ENCODE measurements around the gene ARNT2.
A peak's percentile ranks its signal among the peaks of the same experiment; 100 is the strongest.
"Not testable (repeated sequence)": the region's sequence is repeated elsewhere in the genome, so short reads cannot be mapped to it uniquely, and the experiment has no call there.

ARNT2 gene

DNA sequence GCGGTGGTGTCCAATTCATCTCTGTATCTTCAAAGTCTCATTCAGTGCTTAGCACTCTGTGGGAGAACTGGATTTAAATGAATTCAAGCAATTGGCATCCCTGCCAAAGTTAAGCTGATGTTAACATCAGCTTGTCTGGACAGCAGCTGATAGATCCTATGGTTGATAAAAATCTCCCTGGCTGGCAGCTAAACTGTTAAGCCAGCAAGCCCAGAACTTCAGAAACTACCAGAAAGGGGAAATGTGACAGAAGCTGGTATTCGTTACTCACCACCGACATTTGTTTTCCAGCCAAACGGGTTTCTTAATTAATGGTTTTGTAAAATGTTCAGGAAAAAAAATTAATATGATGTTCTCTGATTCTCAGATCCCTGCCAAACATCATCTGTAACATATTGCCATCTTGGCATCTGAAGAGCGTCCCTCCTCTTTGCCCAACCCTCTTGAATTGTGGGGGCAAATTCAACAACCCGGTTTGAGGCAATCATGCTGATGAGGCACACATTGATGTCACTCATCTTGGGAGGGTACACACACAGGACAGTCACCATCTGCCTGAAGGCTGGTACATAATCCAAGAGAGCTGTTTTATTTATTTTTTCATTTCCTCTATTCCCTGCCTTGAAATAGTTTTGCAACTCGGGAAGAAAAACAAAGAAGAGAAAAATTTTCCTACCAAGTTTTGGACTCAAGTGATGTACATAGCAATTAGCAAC, 214.7 kb downstream of the ARNT2 start:
- DNase-seq (ENCODE audit: low read depth), result peak; percentile 92

DNA sequence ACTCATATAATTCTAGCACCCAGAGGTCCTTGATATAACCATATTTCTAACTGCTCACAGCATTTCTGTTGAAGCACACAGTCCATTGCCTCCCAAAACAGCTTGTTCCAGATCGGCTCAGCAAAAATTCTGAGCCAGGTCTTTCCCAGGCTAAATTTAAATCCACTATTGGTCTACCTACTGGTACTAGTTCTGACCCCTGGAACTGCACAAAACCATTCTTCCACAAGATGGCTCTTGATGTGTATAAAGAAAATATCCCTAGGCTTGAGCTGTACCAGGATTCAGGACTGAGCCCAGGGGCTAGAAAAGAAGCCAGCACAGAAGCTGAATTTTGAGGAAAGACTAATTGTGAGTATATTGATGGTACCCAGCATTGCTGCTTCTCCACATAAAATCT, 215.5 kb downstream of the ARNT2 start:
- DNase-seq (ENCODE audit: low read depth), result peak; percentile 46

DNA sequence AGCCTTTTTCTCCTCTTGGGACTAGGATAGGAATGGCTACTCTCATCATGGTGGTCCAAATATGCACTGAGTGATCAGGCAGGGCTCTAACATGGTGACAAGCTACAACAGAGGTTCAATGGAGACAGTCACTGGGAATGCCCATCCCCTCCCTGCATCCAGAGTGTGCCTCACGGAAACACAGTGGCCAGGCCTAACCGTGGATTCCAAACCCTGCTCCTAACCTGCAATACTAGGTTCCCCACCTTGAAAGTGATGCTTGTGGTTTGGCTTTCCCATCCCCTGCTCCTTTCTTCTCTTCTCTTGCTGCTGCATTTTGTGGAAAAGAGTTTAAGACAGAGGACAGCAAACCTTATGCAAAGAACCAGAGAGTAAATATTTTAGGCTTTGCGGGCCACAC, 216.0 kb downstream of the ARNT2 start:
- no peak for DNase-seq (ENCODE audit: low read depth)

DNA sequence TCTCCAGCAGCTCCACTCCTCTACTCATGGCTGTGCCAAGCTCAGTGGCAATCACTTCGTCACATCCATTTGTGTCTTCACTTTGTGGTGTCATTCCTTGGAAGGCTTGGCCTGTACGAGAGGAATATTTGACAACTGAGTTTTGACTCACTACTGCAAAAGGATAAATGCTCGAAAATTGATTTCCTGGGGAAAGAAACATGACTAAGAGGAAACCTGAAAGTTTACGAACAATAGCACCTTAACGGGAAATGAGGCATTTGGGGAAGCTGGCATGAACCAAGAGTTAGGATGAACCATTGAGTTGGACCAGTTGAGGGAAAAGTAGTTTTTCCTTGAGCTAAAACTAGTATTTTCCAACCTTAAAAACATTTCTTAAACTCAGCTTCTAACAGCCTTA, 216.7 kb downstream of the ARNT2 start:
- peak; percentile 19 for DNase-seq (ENCODE audit: low read depth)

DNA sequence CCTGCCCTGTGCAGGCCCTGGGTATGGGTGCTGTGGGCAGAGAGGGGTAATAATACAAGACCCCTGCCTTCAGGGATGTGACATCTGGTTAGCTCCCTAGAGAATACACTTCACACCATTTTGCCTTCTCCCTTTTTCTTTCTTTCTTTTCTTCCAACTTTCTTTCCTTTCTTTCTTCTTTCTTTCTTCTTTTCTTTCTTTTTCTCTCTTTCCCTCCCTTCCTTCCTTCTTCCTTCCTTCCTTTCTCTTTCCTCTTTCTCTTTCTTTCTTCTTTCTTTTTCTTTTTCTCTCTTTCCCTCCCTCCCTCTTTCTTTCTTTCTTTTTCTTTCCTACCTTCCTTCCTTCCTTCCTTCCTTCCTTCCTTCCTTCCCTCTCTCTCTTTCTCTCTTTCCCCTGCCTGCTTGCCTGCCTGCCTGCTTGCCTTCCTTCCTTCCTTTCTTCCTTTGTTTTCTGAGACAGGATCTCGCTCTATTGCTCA, 222.5 kb downstream of the ARNT2 start:
- no peak for DNase-seq (ENCODE audit: low read depth)

DNA sequence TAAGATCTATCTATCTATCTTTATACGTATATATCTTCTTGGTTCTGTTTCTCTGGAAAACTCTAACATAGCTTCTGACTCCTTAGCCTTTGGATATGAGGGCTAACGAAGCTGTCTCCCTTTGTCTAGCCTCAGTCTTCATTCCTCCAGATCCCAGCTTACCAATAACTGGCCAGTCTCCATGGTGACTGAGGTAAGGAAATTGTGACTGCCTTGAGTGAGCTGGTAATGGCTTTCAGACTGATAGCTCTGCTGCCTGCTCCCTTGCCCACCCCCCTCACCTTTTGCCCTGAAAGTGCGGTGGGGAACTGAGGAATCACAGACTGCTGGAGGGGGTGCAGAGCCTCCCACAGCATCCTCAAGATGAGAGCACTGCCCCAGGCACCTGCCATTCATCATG, 225.2 kb downstream of the ARNT2 start:
- no peak for DNase-seq (ENCODE audit: low read depth)

DNA sequence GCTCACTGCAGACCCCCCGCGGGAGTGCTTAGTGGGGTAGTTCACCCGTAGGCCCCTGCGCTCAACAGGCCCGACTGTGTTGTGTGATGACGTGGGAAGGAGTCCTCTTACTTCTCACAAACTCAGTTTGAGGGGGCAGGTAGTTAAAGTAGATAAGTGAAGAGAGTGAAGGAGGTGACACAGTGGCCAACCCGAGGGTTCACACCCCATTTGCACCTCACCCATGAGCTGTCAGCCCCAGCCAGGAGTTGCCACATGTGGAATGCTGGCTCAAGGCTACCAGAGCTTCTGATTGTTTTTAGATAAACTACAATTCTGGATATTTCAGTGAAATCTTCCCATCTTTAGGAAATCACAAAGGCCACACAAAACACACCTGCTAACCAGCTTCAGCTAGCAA, 226.8 kb downstream of the ARNT2 start:
- no peak for DNase-seq (ENCODE audit: low read depth)

DNA sequence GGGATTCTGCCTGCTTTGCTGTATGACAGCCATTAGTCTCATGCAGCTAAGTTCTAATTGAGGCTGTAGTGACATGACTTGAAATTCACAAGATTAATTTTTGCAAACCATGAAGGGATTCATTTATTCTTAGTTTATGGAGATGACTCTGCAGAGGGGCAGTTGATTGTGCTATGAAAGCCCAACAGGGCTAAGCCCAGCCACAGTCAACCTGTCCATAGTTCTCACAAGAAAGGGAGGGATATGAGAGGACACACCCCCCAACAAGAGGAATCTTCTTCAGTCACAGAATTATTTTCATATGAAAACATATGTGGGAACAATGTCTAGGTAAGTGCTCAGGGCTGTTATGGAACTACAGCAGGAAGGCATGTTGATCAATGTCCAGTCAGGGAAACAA, 229.0 kb downstream of the ARNT2 start:
- DNase-seq (ENCODE audit: low read depth), result no peak

DNA sequence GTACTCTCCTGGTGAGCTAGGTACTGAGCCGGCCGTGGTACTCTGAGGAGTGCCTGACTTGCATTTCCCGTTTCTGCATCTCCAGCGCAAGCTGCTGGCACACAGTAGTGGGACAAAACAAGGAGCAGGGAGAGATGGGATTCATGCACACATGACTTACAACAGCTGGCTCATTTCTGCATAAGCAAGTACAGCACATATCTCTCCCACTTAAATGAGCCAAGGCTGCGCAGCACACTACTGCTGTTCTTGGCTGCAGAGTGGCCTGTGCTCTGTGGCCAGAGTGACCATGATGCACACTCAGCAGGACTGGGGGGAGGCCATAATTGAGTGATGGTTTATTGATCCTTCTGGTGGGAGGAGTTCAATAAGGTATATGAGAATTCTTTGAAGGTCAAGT, 231.8 kb downstream of the ARNT2 start:
- no peak for DNase-seq (ENCODE audit: low read depth)

DNA sequence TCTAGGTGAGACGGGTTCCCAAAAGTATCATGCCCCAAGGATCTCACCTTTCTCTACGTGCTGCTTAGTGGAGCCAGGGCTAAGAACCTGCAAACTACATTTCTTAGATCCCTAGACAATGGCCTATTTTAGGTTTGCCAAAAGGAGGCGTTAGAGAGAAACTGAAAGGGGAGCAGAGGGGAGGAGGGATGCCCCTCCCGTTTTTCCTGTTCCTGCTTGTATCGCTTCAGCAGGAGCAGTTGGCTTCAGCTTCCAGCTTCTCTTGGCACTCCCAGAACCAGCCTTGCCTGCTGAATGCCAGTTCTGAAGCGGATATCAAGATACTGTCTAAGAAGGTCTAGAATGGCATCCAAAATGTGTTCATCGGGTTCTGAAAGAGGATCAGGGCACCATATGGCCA, 232.5 kb downstream of the ARNT2 start:
- DNase-seq (ENCODE audit: low read depth), result no peak

DNA sequence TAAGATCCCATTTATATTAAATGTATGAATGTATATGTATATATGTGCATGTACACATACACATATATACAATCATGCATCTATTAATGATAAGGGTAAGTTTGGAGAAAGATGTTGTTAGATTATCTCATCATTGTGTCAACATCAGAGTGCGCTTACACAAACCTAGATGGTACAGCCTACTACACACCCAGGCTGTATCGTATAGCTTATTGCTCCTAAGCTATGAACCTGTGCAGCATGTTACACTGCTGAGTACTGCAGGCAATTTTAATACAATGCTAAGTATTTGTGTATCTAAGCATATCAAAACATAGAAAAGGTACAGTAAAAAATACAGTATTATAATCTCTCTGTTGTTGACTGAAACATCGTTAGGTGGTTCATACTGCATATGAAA, 233.6 kb downstream of the ARNT2 start:
- no peak for DNase-seq (ENCODE audit: low read depth)

DNA sequence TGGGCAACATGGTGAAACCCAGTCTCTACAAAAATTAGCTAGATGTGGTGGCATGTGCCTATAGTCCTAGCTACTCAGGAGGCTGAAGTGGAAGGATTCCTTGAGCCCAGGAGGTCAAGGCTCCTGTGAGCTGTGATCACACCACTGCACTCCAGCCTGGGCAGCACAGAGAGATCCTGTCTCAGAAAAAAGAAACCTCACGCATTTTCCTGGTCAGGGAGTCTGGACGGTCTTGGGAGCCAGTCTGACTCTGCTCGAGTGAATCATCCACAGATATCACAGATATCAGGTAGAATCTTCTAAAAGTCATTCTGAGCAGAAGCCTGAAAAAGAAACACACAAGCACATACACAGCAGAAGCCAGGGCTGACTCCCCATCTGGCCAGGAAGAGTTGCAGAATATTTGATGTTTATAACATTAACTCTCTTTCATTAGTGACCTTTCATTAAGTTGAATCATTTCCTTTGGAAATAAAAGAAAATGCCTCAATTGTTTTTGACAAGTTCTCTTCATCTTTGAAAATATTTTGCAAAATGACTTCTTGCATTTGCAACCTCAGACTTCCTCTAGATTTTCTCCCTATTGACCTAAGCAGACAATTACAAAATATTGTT, 234.5 kb downstream of the ARNT2 start:
- DNase-seq (ENCODE audit: low read depth), result no peak

DNA sequence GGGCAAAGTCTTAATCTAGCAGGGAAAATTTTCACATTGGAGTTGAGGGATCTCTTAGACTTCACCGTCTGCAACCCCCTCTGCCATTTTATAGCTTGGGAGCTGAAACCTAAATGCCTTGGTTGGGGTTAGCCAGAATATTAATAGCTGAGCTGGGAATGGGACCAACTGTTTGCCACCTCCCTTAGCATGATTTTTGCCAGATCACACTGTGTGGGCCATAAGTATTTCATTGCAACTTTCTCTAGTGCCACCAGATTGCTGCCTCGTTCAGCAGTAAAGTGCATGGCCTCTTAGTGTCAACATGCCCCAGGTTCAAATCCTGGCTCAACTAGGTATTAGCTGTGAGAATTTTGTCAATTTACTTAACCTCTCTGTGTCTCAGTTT, 235.0 kb downstream of the ARNT2 start:
- DNase-seq (ENCODE audit: low read depth), result peak; percentile 28

DNA sequence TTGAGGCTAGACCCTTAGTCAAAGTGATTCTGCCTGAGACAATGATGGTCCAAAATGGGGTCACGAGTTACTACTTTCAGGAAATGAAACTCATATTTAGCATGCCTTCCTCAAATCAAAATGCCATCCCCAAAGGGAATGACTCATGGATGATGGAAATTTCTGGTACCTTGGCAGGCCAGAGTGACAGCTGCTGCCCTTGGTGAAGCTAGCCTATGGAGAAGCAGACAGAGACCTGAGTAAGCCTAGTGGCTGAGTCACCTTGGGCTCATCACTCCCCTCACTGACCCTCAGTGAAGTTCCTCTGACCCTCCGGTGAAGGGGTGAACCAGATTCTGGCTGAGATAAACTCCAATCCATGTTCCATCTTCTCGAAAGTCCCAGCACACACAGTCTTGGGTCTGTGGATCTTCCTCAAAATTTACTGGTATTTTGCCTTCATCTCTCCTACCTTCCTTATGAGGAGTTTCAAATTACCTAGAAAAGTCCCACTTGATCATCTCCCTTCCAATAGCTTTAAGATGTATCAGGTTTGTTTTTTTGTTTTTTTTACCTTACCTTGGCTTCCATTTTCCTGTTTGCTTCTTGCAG, 236.4 kb downstream of the ARNT2 start:
- no peak for DNase-seq (ENCODE audit: low read depth)

DNA sequence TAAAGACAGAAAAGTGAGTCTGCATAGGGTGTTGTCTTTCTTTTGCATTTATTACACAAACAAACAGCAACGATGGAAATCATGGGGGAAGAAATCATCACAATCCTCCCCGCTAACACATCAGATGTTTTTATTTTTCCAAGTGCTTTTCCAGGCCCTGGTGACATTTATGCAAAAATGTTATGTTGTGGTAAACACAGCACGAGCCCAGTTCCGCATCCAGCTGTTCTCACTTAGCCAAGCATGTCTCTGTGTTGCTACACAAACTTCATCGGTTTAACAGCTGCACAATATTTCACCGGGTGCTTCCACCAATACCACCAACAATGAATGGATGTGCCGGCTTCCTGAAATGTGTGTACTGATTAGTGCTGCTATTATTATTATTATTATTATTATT, 237.2 kb downstream of the ARNT2 start:
- DNase-seq (ENCODE audit: low read depth), result peak; percentile 88

DNA sequence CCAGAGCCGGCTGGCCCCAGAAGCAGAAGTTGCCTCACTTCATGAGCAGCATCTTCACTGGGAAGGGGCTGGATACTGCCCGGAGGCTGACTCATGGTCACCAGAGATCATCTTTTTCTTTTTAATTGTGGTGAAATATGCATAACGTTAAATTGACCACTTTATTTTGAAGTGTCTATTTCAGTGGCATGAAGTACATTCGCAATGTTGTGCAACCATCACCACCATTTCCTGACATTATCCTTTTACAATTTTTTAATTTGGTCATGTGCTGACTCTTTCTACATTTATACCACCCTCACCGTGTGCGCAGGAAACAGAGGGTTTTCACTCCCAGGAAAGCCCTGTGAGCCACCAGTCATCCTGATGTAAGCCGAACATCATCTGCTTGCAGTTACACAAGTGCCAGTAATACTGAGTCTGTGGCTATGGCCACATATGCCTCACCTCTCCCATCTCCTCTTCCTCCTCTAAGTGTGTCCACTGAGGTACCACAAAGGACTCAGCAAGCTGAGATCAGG, 239.3 kb downstream of the ARNT2 start:
- peak; percentile 96 for DNase-seq (ENCODE audit: low read depth)

DNA sequence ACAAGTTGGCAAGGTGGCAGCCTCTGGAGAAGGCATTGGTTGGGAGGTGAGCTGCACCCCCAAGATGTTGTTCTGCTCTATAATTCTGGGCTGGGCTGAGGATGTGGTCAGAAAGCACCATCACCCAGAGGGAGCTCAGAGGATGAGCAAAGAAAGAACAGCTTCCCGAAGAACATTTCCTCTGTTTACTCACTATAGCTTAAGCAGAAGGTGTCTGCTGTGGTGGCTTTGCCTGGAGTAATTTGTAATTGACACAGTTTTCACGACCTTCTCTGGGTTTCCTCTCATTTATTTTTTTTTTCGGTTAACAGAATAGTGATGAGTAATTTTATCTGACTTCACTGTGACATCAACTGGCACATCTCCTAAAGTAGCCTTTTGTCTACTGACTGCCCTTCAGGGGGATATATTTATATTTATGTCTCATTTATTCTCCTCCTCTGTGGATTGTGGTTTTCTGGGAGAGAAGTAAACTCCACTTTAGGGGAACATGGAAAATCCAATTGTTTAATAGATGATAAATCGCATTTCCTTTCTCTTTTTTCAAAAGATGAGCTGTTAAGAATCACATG, 241.4 kb downstream of the ARNT2 start:
- DNase-seq (ENCODE audit: low read depth), result no peak

DNA sequence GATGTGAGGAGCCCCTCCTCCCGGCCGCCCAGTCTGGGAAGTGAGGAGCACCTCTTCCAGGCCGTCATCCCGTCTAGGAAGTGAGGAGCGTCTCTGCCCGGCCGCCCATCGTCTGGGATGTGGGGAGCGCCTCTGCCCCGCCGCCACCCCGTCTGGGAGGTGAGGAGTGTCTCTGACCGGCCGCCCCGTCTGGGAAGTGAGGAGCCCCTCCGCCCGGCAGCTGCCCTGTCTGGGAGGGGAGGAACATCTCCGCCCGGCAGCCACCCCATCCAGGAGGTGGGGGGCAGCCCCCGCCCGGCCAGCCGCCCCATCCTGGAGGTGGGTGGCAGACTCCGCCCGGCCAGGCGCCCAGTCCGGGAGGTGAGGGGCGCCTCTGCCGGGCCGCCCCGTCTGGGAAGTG, 243.2 kb downstream of the ARNT2 start:
- not testable (repeated sequence) for DNase-seq (ENCODE audit: low read depth)

Measured in fibroblast of gingiva (primary cell).